LNCaP clone FGC (cell line): Measurements from ENCODE around the gene LPCAT3.
A peak's percentile ranks its signal among the peaks of the same experiment; 100 is the strongest.

Experiments used
- DNase-seq: peaks from one replicate; pipeline ENCODE4 v3.0.0-alpha.2; 2011; ENCODE audit warnings: low read depth
- H3K4me3 ChIP-seq: 2 replicates; pipeline ENCODE4 v1.5.1; 2011; ENCODE audit warnings: mild to moderate bottlenecking, low read depth, low read length, control low read depth
- TF ChIP-seq, protein P1 (sequence below): IDR thresholded peaks from 2 replicates; pipeline ENCODE4 v1.5.1; 2012; ENCODE audit warnings: mild to moderate bottlenecking; ENCODE audit not compliant: control insufficient read depth, insufficient read depth; ENCODE audit errors: extremely low read depth

LPCAT3 gene

GRCh38 chr12:6980075-6980474 is 38.2 kb downstream of the LPCAT3 start:
- no peak for DNase-seq
- TF ChIP-seq, protein P1, sequence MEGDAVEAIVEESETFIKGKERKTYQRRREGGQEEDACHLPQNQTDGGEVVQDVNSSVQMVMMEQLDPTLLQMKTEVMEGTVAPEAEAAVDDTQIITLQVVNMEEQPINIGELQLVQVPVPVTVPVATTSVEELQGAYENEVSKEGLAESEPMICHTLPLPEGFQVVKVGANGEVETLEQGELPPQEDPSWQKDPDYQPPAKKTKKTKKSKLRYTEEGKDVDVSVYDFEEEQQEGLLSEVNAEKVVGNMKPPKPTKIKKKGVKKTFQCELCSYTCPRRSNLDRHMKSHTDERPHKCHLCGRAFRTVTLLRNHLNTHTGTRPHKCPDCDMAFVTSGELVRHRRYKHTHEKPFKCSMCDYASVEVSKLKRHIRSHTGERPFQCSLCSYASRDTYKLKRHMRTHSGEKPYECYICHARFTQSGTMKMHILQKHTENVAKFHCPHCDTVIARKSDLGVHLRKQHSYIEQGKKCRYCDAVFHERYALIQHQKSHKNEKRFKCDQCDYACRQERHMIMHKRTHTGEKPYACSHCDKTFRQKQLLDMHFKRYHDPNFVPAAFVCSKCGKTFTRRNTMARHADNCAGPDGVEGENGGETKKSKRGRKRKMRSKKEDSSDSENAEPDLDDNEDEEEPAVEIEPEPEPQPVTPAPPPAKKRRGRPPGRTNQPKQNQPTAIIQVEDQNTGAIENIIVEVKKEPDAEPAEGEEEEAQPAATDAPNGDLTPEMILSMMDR: no peak
- no peak overlapping the region for H3K4me3 ChIP-seq

DNA sequence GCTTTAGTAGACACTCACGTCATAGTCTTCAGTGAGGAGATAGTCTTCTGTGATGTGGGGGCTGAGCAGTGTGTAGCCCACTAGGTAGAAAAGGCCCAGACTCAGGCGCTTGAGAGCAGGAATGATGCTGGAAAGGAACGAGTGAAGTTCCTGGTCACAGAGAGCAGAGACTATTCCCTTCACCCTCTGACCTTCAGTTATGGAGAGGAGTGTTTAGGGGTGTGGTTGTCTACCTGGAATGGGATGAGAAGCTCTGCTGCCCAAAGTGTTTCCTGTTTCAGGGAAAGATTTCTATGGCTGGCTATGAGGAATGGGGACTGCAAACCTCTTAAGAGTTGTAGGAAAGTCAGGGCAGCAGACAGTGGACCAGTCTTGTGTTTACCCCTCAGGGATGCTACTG is 38.8 kb downstream of the LPCAT3 start:
- no peak for DNase-seq
- H3K4me3 ChIP-seq: no peak overlapping the region
- TF ChIP-seq, protein P1: no peak

DNA sequence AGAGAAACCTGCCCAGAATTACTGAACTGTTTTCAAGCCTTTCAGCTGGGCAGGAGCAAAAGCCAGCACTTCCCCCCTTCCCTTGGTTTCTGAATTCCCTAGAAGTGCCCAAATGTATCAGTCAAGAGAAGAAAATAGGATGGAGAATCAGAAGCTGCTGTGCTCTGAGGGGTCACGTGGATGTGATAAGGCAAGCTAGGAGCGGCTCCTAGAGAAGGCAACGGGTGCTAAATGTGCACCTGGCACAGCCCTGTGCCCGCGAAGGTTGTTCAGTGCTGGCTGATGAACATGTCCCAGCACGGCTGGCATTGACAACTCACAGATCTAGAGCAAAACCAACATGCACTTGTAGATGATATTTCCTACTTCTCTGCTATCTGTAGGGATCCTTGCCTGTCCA is 39.3 kb downstream of the LPCAT3 start:
- no peak overlapping the region for H3K4me3 ChIP-seq
- DNase-seq: no peak
- TF ChIP-seq, protein P1: no peak

GRCh38 chr12:6978611-6979011 is 39.7 kb downstream of the LPCAT3 start:
- no peak overlapping the region for H3K4me3 ChIP-seq
- TF ChIP-seq, protein P1: peak; percentile 27; the same call in 1 of the 2 replicates
- peak; percentile 70 for DNase-seq

DNA sequence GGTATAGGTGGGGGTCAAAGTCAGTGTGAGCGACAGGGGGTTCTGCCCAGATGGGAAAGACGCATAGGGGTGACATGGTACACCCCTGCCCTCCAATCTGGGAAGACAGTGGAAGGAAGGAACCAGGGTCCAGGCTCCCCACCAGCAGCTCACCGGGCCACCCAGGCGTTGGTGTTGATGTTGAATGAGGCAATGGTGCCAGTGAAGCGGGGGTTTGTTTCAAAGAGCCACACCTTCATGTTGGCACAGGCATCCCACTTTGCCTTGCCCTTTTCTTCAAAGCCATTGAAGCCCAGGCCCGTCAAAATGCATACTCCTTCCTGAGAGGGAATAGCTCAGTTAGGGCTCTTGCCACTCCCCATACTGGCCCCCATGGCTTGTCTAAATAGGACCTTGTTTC is 40.1 kb downstream of the LPCAT3 start:
- H3K4me3 ChIP-seq: no peak overlapping the region
- DNase-seq: no peak
- TF ChIP-seq, protein P1: no peak

DNA sequence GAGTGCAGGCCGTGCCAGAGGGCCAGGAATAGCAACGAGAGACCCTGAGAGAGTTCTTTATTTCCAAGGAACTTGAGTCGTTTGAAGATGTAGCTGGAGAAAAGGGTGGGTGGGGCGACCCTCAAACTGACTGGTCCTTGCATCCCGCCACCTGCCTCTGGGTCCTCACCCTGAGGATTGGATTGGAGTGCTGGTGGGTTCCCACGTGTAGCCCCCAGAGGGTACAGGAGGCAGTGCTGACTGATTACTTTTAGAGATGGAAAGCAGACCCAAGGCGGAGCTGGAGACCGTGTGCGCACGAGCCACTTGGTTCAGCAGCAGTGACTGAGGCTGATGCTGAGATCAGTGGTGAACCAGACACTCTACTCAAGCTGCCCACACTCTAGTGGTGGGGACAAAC is 40.6 kb downstream of the LPCAT3 start:
- no peak for DNase-seq
- no peak overlapping the region for H3K4me3 ChIP-seq
- TF ChIP-seq, protein P1: no peak

GRCh38 chr12:6975297-6976032 is 42.8 kb downstream of the LPCAT3 start:
- DNase-seq: no peak
- no peak overlapping the region for H3K4me3 ChIP-seq
- TF ChIP-seq, protein P1: no peak
